Measurements from ENCODE around the gene ATXN10.

The ATXN10 gene

GRCh38 chr22:45816776-45817175 is 145.1 kb downstream of the ATXN10 start:
- no peak for DNase-seq (ENCODE audit: low spot score)
- no peak for TF ChIP-seq CTCF (IDR thresholded peaks at IDR 0.05; ENCODE audit: extremely low read depth, missing control alignments)

DNA sequence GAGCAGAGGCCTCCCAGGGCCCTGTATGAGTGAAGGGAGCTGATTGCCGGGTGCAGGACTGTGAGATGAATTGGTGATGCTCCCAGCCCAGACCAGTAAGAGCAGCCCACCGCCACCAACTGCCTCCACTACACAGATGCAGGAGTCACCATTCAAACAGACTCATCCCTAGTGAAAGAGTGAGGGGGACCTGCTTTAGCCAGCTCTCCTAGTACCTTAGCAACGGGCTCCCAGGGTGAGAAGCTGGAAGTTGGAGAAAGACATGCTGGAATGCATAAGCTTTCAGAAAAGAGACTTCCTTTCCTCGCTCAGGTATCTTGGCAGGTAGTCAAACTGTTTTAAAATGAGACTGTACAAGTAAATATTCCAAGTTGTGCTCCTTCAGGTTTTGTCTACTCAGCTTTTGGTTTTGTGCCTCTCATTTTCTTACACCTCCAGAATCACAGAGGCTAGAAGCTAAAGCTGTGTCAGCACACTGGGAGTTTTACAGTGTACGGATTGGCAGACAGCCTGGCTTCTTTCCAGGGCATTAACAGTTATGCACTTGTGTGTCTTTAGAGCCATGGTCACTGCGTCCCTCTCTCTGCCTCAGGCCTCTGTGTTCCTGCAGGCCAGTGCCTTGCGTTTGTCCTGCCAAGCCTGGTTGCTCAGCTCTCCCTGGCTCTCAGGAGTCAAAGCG is 146.2 kb downstream of the ATXN10 start:
- TF ChIP-seq CTCF (IDR thresholded peaks at IDR 0.05; ENCODE audit: extremely low read depth, missing control alignments), result no peak
- DNase-seq (ENCODE audit: low spot score), result no peak

- DNase-seq (ENCODE audit: low spot score), result no peak
- TF ChIP-seq CTCF (IDR thresholded peaks at IDR 0.05; ENCODE audit: extremely low read depth, missing control alignments), result no peak
Observed at GRCh38 chr22:45818424-45819085, 146.9 kb downstream of the ATXN10 start.

- no peak for DNase-seq (ENCODE audit: low spot score)
- TF ChIP-seq CTCF (IDR thresholded peaks at IDR 0.05; ENCODE audit: extremely low read depth, missing control alignments), result no peak
Observed at GRCh38 chr22:45819305-45819704, 147.7 kb downstream of the ATXN10 start.

DNA sequence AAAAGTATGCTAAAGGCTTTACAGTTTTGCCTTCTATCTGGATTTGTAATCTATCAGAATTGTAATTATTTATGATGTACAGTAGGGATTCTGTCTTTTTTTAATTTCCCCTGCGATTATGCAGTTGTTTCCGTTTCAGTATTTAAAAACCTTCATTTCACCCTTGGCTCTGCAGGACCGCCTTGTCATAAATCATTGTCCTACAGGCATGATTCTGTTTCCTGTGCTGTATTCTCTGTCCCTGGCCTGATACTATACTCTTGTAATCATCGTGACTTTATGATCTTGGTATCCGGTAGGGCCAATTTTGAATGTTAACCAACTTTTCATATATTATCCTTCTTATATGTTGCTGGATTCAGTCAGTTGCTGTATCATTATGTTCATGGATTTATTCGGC is 151.7 kb downstream of the ATXN10 start:
- no peak for DNase-seq (ENCODE audit: low spot score)
- no peak for TF ChIP-seq CTCF (IDR thresholded peaks at IDR 0.05; ENCODE audit: extremely low read depth, missing control alignments)

DNA sequence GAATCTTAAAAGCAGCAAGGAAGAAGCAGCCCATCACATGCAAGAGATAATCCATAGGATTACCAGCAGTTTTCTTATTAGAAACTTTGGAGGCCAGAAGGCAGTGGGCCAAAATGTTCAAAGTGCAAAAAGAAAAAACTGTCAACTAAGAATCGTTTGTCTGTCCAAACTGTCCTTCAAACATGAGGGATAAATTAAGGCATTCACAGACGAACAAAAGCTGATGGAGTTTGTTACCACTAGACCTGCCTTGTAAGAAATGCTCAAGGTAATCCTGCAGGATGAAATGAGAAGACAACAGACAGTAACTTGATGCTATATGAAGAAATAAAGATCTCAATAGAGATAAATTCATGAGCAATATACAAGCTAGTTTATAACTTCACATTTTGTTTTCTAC is 154.9 kb downstream of the ATXN10 start:
- TF ChIP-seq CTCF (IDR thresholded peaks at IDR 0.05; ENCODE audit: extremely low read depth, missing control alignments), result no peak
- DNase-seq (ENCODE audit: low spot score), result no peak

DNA sequence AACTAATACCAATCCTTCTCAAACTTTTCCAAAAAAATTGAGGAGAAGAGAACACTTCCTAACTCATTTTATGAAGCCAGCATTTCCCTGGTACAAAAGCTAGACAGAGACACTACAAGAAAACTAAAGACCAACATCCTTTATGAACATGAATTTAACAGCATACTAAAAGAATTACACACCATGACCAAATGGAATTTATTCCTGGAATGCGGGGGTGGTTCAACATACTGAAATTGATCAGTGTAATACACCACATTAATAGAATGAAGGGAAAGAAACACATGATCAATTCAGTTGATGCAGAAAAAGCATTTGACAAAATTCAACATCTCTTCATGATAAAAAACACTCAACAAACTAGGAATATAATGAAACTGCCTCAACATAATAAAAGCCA is 157.2 kb downstream of the ATXN10 start:
- DNase-seq (ENCODE audit: low spot score), result no peak
- TF ChIP-seq CTCF (IDR thresholded peaks at IDR 0.05; ENCODE audit: extremely low read depth, missing control alignments), result no peak

Data from GM20000 (cell line).